OCI-LY1 (cell line): Measurements from ENCODE around the gene TMEM9.

Source experiments
- H2AFZ ChIP-seq: fragments of 200-600 bp; sonication (generic), shearing (Covaris generic); 2 replicates; pipeline ENCODE4 v1.6.0; 2014; ENCODE audit warnings: antibody characterized with exemption, mild to moderate bottlenecking, low read length
- H3F3A ChIP-seq: fragments of 200-600 bp; sonication (generic), shearing (Covaris generic); 2 replicates; pipeline ENCODE4 v1.6.0; 2014; ENCODE audit warnings: mild to moderate bottlenecking, antibody characterized with exemption, low read length, moderate library complexity; ENCODE audit not compliant: insufficient read depth
- H3K27ac ChIP-seq: fragments of 200-600 bp; sonication (generic); 2 replicates; pipeline ENCODE4 v1.5.1; 2014; ENCODE audit warnings: low read length, mixed run types, mild to moderate bottlenecking, low read depth; ENCODE audit not compliant: poor library complexity, severe bottlenecking
- H3K27me3 ChIP-seq: fragments of 200-600 bp; sonication (generic); 2 replicates; pipeline ENCODE4 v1.6.0; 2014; ENCODE audit warnings: antibody characterized with exemption, mild to moderate bottlenecking, low read length, moderate library complexity; ENCODE audit not compliant: insufficient read depth
- H3K36me3 ChIP-seq: fragments of 200-600 bp; sonication (generic); 2 replicates; pipeline ENCODE4 v1.6.1; 2014; ENCODE audit warnings: mild to moderate bottlenecking, antibody characterized with exemption, low read length, moderate library complexity, mixed read lengths; ENCODE audit not compliant: insufficient read depth
- H3K4me1 ChIP-seq: fragments of 200-600 bp; sonication (generic); 2 replicates; pipeline ENCODE4 v1.5.1; 2014; ENCODE audit warnings: mild to moderate bottlenecking, low read length, moderate library complexity; ENCODE audit not compliant: insufficient read depth, severe bottlenecking
- H3K4me2 ChIP-seq: fragments of 200-600 bp; sonication (generic), shearing (Covaris generic); 2 replicates; pipeline ENCODE4 v1.6.1; 2014; ENCODE audit warnings: low read length
- H3K4me3 ChIP-seq: fragments of 200-600 bp; sonication (generic); 2 replicates; pipeline ENCODE4 v1.5.1; 2014; ENCODE audit warnings: low read length, low read depth, mild to moderate bottlenecking, mixed read lengths; ENCODE audit not compliant: poor library complexity, severe bottlenecking
- H3K79me2 ChIP-seq: fragments of 200-600 bp; shearing (Covaris generic); 2 replicates; pipeline ENCODE4 v1.6.1; 2016; ENCODE audit warnings: mixed run types, low read length, mixed read lengths; ENCODE audit not compliant: insufficient read depth
- H3K9ac ChIP-seq: fragments of 200-600 bp; sonication (generic), shearing (Covaris generic); 2 replicates; pipeline ENCODE4 v1.6.1; 2014; ENCODE audit warnings: mild to moderate bottlenecking, low read length, mixed read lengths
- H3K9me2 ChIP-seq: fragments of 200-600 bp; sonication (generic), shearing (Covaris generic); 2 replicates; pipeline ENCODE4 v1.6.1; 2014; ENCODE audit warnings: low read depth, mild to moderate bottlenecking, low read length, mixed read lengths
- H3K9me3 ChIP-seq: fragments of 200-600 bp; shearing (Covaris generic); 2 replicates; pipeline ENCODE4 v1.6.1; 2014; ENCODE audit warnings: low read length, mixed read lengths
- H4K20me1 ChIP-seq: fragments of 200-600 bp; sonication (generic), shearing (Covaris generic); 2 replicates; pipeline ENCODE4 v1.6.0; 2016; ENCODE audit warnings: mild to moderate bottlenecking, low read length; ENCODE audit not compliant: insufficient read depth
- CTCF ChIP-seq: fragments of 200-600 bp; sonication (generic), shearing (Covaris generic); IDR thresholded peaks from 2 replicates; pipeline ENCODE4 v1.5.1; 2017; ENCODE audit warnings: mild to moderate bottlenecking, antibody characterized with exemption, low read length, moderate library complexity, mixed read lengths
- EZH2 ChIP-seq: fragments of 200-600 bp; sonication (generic), shearing (Covaris generic); IDR thresholded peaks from 2 replicates; pipeline ENCODE4 v1.8.0; 2017; ENCODE audit warnings: borderline replicate concordance, mixed run types, mild to moderate bottlenecking, antibody characterized with exemption, low read length, moderate library complexity, mixed read lengths

Gene TMEM9

GRCh38 chr1:201149400-201149799 lies 4.9 kb downstream of the TMEM9 start:
- H3K4me2 ChIP-seq: no peak overlapping the region
- no peaks in the 10 kb centered on the region for H3K9me3 ChIP-seq
- H3K27me3 ChIP-seq: no peaks in the 10 kb centered on the region
- H3K27ac ChIP-seq: no peak overlapping the region
- no peaks in the 10 kb centered on the region for H3K79me2 ChIP-seq
- TF ChIP-seq CTCF (peak; percentile 66), EZH2 (no peak)
- no peaks in the 10 kb centered on the region for H3F3A ChIP-seq
- H3K4me3 ChIP-seq: no peak overlapping the region
- H2AFZ ChIP-seq: no peak overlapping the region
- no peak overlapping the region for H3K9ac ChIP-seq
- peaks cover 43% of the 10 kb centered on the region for H3K36me3 ChIP-seq
- no peaks in the 10 kb centered on the region for H3K9me2 ChIP-seq
- no peaks in the 10 kb centered on the region for H4K20me1 ChIP-seq
- H3K4me1 ChIP-seq: peaks cover 13% of the 10 kb centered on the region

- H3K27ac ChIP-seq: no peak overlapping the region
- no peaks in the 10 kb centered on the region for H3K27me3 ChIP-seq
- no peak overlapping the region for H3K4me2 ChIP-seq
- no peak overlapping the region for H3K4me3 ChIP-seq
- H3K36me3 ChIP-seq: peaks cover 56% of the 10 kb centered on the region
- TF ChIP-seq EZH2: no peak
- no peak for TF ChIP-seq CTCF
- H3F3A ChIP-seq: no peaks in the 10 kb centered on the region
- no peak overlapping the region for H3K9ac ChIP-seq
- no peaks in the 10 kb centered on the region for H4K20me1 ChIP-seq
- no peaks in the 10 kb centered on the region for H3K79me2 ChIP-seq
- no peak overlapping the region for H2AFZ ChIP-seq
- no peaks in the 10 kb centered on the region for H3K9me2 ChIP-seq
- H3K9me3 ChIP-seq: no peaks in the 10 kb centered on the region
- peaks cover under 1% of the 10 kb centered on the region for H3K4me1 ChIP-seq
Observed at GRCh38 chr1:201147396-201148015, 6.8 kb downstream of the TMEM9 start.

GRCh38 chr1:201146626-201147390 lies 7.5 kb downstream of the TMEM9 start:
- Histone ChIP-seq H3K9ac (no peak overlapping the region), H3K27ac (no peak overlapping the region), H3K4me1 (no peaks in the 10 kb centered on the region), H3K79me2 (no peaks in the 10 kb centered on the region), H3K4me2 (no peak overlapping the region), H3K36me3 (peaks cover 60% of the 10 kb centered on the region), H4K20me1 (no peaks in the 10 kb centered on the region), H3K27me3 (no peaks in the 10 kb centered on the region), H3K9me2 (no peaks in the 10 kb centered on the region), H3F3A (no peaks in the 10 kb centered on the region), H3K9me3 (no peaks in the 10 kb centered on the region), H3K4me3 (no peak overlapping the region), H2AFZ (no peak overlapping the region)
- TF ChIP-seq EZH2 (no peak), CTCF (no peak)
